ENCODE data around the gene F7.
"Not testable (repeated sequence)": the region's sequence is repeated elsewhere in the genome, so short reads cannot be mapped to it uniquely, and the experiment has no call there.

GRCh38 chr13:113111821-113112220 lies 6.2 kb downstream of the F7 start:
- TF ChIP-seq YY1 (IDR thresholded peaks at IDR 0.05; ENCODE audit: insufficient read depth, insufficient read length); ZNF274 (IDR thresholded peaks at IDR 0.05; ENCODE audit: low read depth, low read length); SUZ12 (IDR thresholded peaks at IDR 0.05; ENCODE audit: extremely low read depth, insufficient read depth, insufficient read length): not testable (repeated sequence)
